CMK (cell line): ENCODE data around the gene SGPP2.
"Not testable (repeated sequence)": the region's sequence is repeated elsewhere in the genome, so short reads cannot be mapped to it uniquely, and the experiment has no call there.

ENCODE experiments used
- DNase-seq: peaks from one replicate; pipeline ENCODE4 v3.0.0-alpha.2; 2010; ENCODE audit warnings: low read depth

Gene SGPP2

DNA sequence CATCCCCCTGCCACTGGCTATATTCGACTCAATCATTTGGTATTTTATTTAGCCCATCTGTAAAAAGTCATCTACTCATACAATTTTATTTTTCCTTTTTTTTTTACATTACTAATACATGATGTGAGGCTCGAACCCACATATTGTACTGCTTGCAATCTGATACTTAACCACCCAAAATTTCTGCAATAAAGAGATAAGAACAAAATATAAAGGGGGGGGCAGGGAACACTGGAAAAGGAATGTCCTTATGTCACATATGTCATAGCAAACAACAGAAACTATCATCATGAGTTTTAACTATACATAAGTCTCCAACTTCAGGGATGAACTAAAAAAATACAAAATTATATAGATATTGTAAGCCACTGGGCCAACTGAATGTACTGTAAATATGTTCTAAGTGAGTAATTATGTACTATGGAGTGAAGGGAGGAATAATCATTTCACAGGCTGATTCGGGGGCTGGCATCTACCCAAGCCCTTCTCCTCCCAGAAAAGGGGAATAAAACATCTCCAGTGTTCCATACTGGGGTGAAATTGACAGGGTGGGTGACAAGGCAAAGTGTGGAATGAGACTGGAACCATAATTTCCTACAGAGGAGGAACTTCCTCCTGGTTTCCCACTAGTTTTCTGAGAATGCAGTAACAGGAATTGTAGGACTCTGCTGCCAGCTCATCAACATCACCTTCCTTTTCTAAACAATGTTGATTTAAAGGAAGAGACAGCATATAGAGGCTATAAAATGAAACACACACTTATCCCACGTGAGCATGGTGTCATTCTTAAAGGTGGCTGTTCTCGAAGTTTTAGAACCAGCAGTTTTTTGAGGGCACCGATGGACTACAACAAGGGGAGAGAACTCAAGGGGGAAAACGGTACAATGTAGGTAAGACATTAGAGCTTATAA is 152.1 kb downstream of the SGPP2 start:
- DNase-seq: no peak

DNA sequence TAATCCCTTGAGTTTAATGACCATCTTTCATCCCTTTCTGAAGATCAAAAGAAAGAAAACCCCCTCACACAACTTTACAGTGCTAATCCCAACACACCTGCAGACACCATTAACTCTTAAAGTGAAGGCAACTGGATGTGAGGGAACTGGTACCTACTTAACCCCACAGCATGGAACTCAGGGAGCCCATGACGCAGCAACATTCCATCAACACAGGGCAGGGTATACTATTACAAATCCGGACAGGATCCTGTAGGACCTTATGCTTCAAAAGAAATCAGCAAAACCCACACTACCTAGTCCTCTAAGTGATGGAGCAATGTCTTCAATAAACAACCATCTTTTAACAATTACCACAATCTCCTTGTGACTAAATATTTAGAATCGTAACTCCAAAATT is 153.0 kb downstream of the SGPP2 start:
- no peak for DNase-seq

- no peak for DNase-seq
These were observed 158.6 kb downstream of the SGPP2 start for GRCh38 chr2:222582928-222583327.

- DNase-seq: not testable (repeated sequence)
These were observed 160.2 kb downstream of the SGPP2 start for GRCh38 chr2:222584589-222584988.

GRCh38 chr2:222591661-222592060 is 167.3 kb downstream of the SGPP2 start:
- no peak for DNase-seq

DNA sequence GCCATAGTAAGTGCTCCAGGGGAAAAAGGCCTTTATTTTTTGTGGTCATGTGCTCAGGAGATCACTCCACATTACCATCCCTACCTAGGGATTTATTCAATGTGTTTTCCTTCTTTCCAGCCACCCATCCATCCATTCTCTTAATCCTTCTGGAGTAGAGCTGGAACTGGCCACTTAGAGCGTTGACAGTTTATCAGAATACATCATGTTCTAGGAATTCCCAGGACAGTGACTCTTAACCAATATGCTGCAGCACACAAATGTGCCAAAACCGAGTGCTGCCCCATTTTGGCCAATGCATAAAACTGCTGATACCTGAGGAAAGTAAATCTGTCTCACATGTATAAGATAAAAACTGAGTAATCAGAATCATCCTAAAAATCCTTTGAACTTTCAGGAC is 167.8 kb downstream of the SGPP2 start:
- DNase-seq: no peak

DNA sequence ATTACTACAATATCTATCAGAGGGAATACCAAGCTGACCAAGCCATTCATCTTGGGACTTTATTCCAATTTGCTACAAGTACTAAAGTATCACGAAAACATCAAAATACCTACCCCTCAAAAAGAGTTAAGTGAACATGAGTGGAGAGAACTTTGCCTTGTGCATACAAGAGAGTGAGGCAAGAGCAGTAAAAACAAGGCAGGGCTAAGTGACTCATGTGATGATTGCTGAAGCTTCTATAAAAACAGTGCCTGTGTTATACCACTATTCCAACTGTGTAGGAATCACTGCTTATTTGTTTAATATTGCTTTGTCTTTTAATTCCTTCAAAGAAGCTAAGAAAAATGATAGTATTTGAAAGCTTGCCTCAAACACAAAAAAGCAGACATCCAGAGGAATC is 170.3 kb downstream of the SGPP2 start:
- DNase-seq: no peak

DNA sequence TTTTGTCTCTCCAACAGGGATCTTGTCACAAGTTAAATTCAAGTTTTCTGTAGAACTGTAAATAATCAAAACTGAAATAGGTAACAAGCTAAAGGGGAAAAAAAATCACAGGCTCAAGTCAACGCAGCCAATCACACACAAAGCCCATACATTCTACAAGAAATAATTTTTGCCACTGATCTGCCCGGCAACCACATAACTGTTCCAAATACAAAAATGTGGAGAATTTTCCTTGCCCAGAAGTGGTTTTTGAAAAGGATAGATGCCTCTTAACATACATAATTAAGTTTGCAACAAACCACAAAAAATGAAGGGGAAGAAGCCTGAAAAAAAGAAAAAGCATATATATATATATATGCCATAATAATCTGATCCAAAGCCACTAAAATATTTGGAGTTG is 171.2 kb downstream of the SGPP2 start:
- no peak for DNase-seq

- DNase-seq: no peak
These were observed 174.3 kb downstream of the SGPP2 start for GRCh38 chr2:222598611-222599010.

DNA sequence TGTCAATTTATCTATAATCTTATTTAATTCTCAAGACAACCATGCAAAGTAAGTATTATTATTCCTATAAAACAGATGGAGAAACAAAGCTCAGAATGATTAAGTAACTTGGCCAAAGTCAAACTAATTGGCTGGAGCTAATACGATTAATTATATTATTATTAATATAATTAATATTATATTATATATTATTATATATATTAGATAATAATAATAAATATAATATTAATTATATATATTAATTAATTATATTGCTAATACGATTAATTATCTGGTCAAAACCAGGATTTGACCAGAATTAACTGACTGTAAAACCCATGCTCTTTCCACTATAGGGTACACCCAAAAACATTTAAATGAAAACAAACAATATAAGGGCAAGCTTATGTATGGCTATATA is 179.2 kb downstream of the SGPP2 start:
- DNase-seq: no peak

- no peak for DNase-seq
These were observed 180.6 kb downstream of the SGPP2 start for GRCh38 chr2:222604749-222605515.

GRCh38 chr2:222606306-222606705 is 182.0 kb downstream of the SGPP2 start:
- DNase-seq: no peak

- DNase-seq: no peak
These were observed 183.7 kb downstream of the SGPP2 start for GRCh38 chr2:222608081-222608480.

DNA sequence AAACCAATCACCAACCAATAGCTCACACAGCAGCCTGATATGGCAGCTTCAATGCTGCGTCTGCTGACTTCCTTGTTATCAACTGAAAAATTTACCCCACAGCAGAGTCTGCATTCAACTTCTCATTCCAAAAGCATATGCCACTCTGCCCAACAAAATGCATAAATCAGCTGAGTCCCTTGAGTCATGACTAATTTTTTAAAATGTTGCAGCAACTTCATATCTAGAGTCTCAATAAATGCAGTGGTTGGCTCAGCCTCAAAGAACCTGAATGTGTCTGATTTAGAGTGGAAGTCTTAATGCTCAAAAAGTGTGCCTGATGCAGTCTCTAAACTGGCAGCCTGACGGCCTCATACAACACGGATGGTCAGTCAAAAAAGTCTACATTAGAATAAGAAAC is 185.0 kb downstream of the SGPP2 start:
- DNase-seq: no peak
